CD4-positive, alpha-beta T cell (primary cell): ENCODE measurements around the gene PIGU. TPM values are rescaled to one million over a fixed set of nuclear protein-coding genes. Genes with fewer than 3 reads are reported as not detected.

Experiments
- ATAC-seq: fragments of 200-7000 bp; cut with Tn5 transposase; one replicate; pipeline ENCODE4 v1.10.0; 2022; ENCODE audit warnings: mild to moderate bottlenecking; ENCODE audit not compliant: poor library complexity
- CTCF ChIA-PET: fragments of 350-600 bp; sonication (Branson Sonifier 250); formaldehyde crosslinking; loops from one replicate; lab custom pipeline; 2021; ENCODE audit warnings: antibody characterized with exemption, inconsistent platforms; lab: Charles Lee
- POLR2A ChIA-PET: fragments of 350-600 bp; sonication (Branson Sonifier 250); formaldehyde crosslinking; loops from one replicate; lab custom pipeline; 2021; ENCODE audit warnings: antibody characterized with exemption, inconsistent platforms; lab: Charles Lee
- DNase-seq, 14 experiments: peaks; one replicate each; pipeline ENCODE4 v3.0.0-alpha.2; 2013 to 2020; ENCODE audit warnings: mixed read lengths in 2 of 14
- H3K27ac ChIP-seq, 2 donors: one replicate each; pipeline versions ENCODE4 v1.5.1 to v1.7.0; 2013; ENCODE audit warnings: low read length in 2 of 2, low read depth in 1 of 2, mild to moderate bottlenecking in 1 of 2
- H3K27me3 ChIP-seq, 2 experiments: 1 replicate in 1 of 2; 2 replicates in 1 of 2; pipeline versions ENCODE4 v1.6.1 to v1.7.0; 2013; ENCODE audit warnings: low read length in 2 of 2, control low read depth in 1 of 2, mild to moderate bottlenecking in 1 of 2, moderate library complexity in 1 of 2; ENCODE audit not compliant: insufficient read depth in 2 of 2, control insufficient read depth in 1 of 2
- H3K36me3 ChIP-seq: one replicate; pipeline ENCODE4 v1.6.1; 2013; ENCODE audit warnings: low read length, control low read depth; ENCODE audit not compliant: insufficient read depth
- H3K4me1 ChIP-seq: one replicate; pipeline ENCODE4 v1.6.1; 2013; ENCODE audit warnings: low read length, control low read depth; ENCODE audit not compliant: insufficient read depth
- H3K4me3 ChIP-seq: one replicate; pipeline ENCODE4 v1.5.1; 2013; ENCODE audit warnings: mild to moderate bottlenecking, low read length, moderate library complexity
- H3K9me3 ChIP-seq, 2 experiments: 1 replicate in 1 of 2; 2 replicates in 1 of 2; pipeline versions ENCODE4 v1.6.1 to v1.7.0; 2013; ENCODE audit warnings: low read length in 2 of 2, mild to moderate bottlenecking in 2 of 2, control low read depth in 1 of 2, moderate library complexity in 1 of 2; ENCODE audit not compliant: control insufficient read depth in 1 of 2, insufficient read depth in 1 of 2
- H3K27ac Mint-ChIP-seq: one replicate; pipeline ENCODE4 v1.8.0; 2020; ENCODE audit warnings: mixed read lengths
- H3K27me3 Mint-ChIP-seq: one replicate; pipeline ENCODE4 v1.8.0; 2021; ENCODE audit warnings: mixed read lengths
- H3K36me3 Mint-ChIP-seq: one replicate; pipeline ENCODE4 v1.8.0; 2021; ENCODE audit warnings: low read depth, mixed read lengths
- H3K4me1 Mint-ChIP-seq: one replicate; pipeline ENCODE4 v1.8.0; 2021; ENCODE audit warnings: low read depth, mixed read lengths
- H3K4me3 Mint-ChIP-seq: one replicate; pipeline ENCODE4 v1.8.0; 2020; ENCODE audit warnings: mild to moderate bottlenecking, mixed read lengths
- H3K9me3 Mint-ChIP-seq: one replicate; pipeline ENCODE4 v1.8.0; 2020; ENCODE audit warnings: mixed read lengths
- intact Hi-C, 2 experiments: fragments of 100-400 bp; cut with DNase I in 1 of 2; cut with micrococcal nuclease in 1 of 2; formaldehyde crosslinking; loops; one replicate each; pipeline versions ENCODE4 v1.15.1 to v1.9.0; 2023 to 2025; cut with DNase I, micrococcal nuclease
- total RNA-seq, 174 experiments: library from RNA in 2 of 174; stranded (reverse) in 2 of 174; gene quantifications; one replicate each; pipeline ENCODE4 v1.2.3 and lab custom pipeline; 2021 to 2026
- TF ChIP-seq, protein P1 (sequence below): fragments of 200-600 bp; IDR thresholded peaks from one replicate; pipeline ENCODE4 v1.8.0; 2022; ENCODE audit warnings: antibody characterized with exemption, mild to moderate bottlenecking

Gene PIGU
- total RNA-seq, 2 experiments from 2014 or later, result 4.6 to 5.5 TPM

DNA sequence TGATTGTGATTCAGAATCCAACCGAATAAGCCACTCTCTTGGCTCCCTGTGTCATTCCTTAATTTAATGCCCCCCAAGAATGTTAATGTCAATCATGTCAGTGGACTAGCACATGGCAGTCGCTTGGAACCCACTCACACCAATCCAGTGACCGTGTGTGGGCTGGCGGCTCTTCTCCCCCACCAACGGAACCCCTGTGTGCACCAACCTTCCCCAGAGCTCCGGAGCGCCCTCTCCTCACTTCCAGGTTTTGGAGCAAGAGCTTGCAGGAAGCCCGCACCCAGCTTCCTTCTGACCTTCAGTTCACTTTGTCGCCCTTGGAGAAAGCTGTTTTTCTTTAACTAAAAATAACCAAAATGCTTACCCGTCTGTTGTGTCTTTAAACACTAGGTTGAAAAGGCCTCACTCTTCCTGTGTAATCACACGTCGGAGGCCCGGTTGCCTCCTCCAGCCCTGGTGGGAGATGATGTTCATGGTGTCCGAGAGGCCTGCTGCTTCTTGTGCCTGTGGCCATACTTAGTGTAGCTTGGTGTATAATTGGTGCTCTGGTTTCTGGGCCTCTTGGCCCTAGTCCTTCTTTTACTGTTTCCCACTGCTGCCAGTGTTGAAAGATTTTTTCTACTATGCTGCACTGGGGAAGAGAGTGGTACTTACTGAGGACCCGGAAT, 136.2 kb downstream of the PIGU start:
- TF ChIP-seq, protein P1, sequence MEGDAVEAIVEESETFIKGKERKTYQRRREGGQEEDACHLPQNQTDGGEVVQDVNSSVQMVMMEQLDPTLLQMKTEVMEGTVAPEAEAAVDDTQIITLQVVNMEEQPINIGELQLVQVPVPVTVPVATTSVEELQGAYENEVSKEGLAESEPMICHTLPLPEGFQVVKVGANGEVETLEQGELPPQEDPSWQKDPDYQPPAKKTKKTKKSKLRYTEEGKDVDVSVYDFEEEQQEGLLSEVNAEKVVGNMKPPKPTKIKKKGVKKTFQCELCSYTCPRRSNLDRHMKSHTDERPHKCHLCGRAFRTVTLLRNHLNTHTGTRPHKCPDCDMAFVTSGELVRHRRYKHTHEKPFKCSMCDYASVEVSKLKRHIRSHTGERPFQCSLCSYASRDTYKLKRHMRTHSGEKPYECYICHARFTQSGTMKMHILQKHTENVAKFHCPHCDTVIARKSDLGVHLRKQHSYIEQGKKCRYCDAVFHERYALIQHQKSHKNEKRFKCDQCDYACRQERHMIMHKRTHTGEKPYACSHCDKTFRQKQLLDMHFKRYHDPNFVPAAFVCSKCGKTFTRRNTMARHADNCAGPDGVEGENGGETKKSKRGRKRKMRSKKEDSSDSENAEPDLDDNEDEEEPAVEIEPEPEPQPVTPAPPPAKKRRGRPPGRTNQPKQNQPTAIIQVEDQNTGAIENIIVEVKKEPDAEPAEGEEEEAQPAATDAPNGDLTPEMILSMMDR, result no peak
- Histone ChIP-seq H3K4me1 (peaks cover 42% of the 10 kb centered on the region), H3K9me3 (no peaks in the 10 kb centered on the region), H3K27me3 (no peaks in the 10 kb centered on the region), H3K36me3 (peaks cover 48% of the 10 kb centered on the region), H3K4me3 (no peak overlapping the region), H3K27ac (peak overlapping the region; percentile 57 to 80)
- POLR2A ChIA-PET, result no interaction called here
- intact Hi-C loops, result no loop called here
- CTCF ChIA-PET, result no interaction called here
- H3K36me3 Mint-ChIP-seq, result peaks cover 51% of the 10 kb centered on the region
- peaks cover 40% of the 10 kb centered on the region for H3K4me1 Mint-ChIP-seq
- H3K27me3 Mint-ChIP-seq, result no peaks in the 10 kb centered on the region
- no peak for DNase-seq
- no peak overlapping the region for H3K4me3 Mint-ChIP-seq
- peak overlapping the region; percentile 79 for H3K27ac Mint-ChIP-seq
- H3K9me3 Mint-ChIP-seq, result no peaks in the 10 kb centered on the region
- no peak for ATAC-seq

DNA sequence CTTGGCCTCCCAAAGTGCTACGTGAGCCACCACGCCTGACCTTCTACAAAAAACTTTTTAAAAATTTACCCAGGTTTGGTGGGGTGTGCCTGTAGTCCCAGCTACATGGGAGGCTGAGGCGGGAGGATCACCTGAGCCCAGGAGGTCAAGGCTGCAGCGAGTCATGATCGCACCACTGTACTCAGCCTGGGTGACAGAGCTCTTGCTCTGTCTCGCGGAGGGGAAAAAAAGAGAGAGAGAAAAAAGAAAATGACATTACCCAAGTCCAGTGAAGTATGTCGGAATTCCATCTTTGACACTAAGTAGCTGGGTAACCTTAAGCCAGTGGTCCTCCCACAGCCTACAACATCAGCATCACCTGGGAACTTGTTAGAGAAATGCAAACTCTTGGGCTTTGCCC, 137.1 kb downstream of the PIGU start:
- CTCF ChIA-PET, result no interaction called here
- TF ChIP-seq, protein P1, result no peak
- Histone ChIP-seq H3K9me3 (no peaks in the 10 kb centered on the region), H3K4me3 (no peak overlapping the region), H3K4me1 (peaks cover 41% of the 10 kb centered on the region), H3K36me3 (peaks cover 58% of the 10 kb centered on the region), H3K27me3 (no peaks in the 10 kb centered on the region), H3K27ac (no peak overlapping the region)
- H3K27ac Mint-ChIP-seq, result peak overlapping the region; percentile 79
- no peaks in the 10 kb centered on the region for H3K9me3 Mint-ChIP-seq
- H3K27me3 Mint-ChIP-seq, result no peaks in the 10 kb centered on the region
- intact Hi-C loops, result loop anchor here (5.0 kb wide), 2 partner anchors 228 to 233 kb away; no protein-coding TSS in a partner anchor
- H3K4me3 Mint-ChIP-seq, result no peak overlapping the region
- DNase-seq (no peak), ATAC-seq (no peak)
- H3K4me1 Mint-ChIP-seq, result peaks cover 38% of the 10 kb centered on the region
- H3K36me3 Mint-ChIP-seq, result peaks cover 61% of the 10 kb centered on the region
- POLR2A ChIA-PET, result interaction anchor here (1.1 kb wide), 1 partner anchor 23 kb away, joined by 3 read pairs; the partner anchor contains the start of gene DYNLRB1

DNA sequence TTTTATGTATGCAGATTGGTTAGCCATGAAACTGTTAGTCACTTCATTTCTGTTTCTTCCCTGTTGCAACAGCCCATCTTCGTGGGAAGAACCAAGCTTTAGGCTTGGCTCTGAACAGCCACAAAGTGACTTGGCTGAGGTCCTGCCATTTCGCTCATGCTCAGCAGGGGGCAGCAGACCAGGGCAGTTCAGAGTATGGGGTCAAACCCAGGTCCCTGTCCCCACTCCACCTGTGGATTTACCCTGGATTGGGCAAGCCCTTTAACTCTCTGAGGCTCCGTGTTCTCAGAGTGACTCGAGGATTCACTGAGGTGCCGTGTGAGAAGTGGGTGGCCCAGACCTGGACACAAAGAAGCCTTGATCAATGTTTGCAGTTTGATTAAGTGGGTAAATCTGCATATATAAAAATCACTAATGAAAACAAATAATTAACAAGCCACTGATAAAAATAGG, 138.2 kb downstream of the PIGU start:
- TF ChIP-seq, protein P1, result peak; percentile 73
- ChIA-PET POLR2A (interaction anchor here (0.6 to 2.1 kb wide), 2 partner anchors 23 to 54 kb away, joined by 3 to 7 read pairs; partner anchors contain the start of gene DYNLRB1), CTCF (interaction anchor here (0.6 to 1.2 kb wide), 9 partner anchors 12 to 231 kb away, joined by 3 to 6 read pairs (median 4); partner anchors contain the start of genes DYNLRB1 and MAP1LC3A)
- intact Hi-C loops, result loop anchor here (1.0 to 5.0 kb wide), 3 partner anchors 170 to 234 kb away; no protein-coding TSS in a partner anchor
- Mint-ChIP-seq H3K4me1 (peaks cover 28% of the 10 kb centered on the region), H3K36me3 (peaks cover 69% of the 10 kb centered on the region), H3K27ac (no peak overlapping the region), H3K9me3 (no peaks in the 10 kb centered on the region), H3K4me3 (no peak overlapping the region), H3K27me3 (no peaks in the 10 kb centered on the region)
- peaks cover 31% of the 10 kb centered on the region for H3K4me1 ChIP-seq
- H3K4me3 ChIP-seq, result no peak overlapping the region
- H3K27ac ChIP-seq, result no peak overlapping the region
- ATAC-seq (peak; percentile 48), DNase-seq (peak in 12 of 14 experiments; percentile 26 to 71 (median 46))
- no peaks in the 10 kb centered on the region for H3K27me3 ChIP-seq
- H3K36me3 ChIP-seq, result peaks cover 65% of the 10 kb centered on the region
- H3K9me3 ChIP-seq, result no peaks in the 10 kb centered on the region
